K562 (cell line): ENCODE data around the gene MT1A. TPM values are rescaled to one million over a fixed set of nuclear protein-coding genes. Genes with fewer than 3 reads are reported as not detected.

Source experiments
- BDP1 ChIP-seq: IDR thresholded peaks from 3 replicates; pipeline ENCODE4 v1.6.1; 2011; ENCODE audit not compliant: insufficient read length, insufficient read depth
- CTCFL ChIP-seq: IDR thresholded peaks from 2 replicates; pipeline ENCODE4 v1.6.1; 2011; ENCODE audit warnings: borderline replicate concordance, low read depth, mild to moderate bottlenecking, moderate library complexity, low read length; ENCODE audit not compliant: insufficient read depth, poor library complexity, severe bottlenecking
- CXXC5 ChIP-seq: fragments of 250-450 bp; sonication (Bioruptor Pico); IDR thresholded peaks from 2 replicates; pipeline ENCODE4 v1.8.0; 2022; ENCODE audit warnings: inconsistent platforms, mild to moderate bottlenecking, moderate library complexity
- ESRRB ChIP-seq: fragments of 250-450 bp; sonication (Bioruptor Pico); IDR thresholded peaks from 2 replicates; pipeline ENCODE4 v1.5.0; 2020; ENCODE audit warnings: mild to moderate bottlenecking, moderate library complexity, borderline replicate concordance
- GATA2 ChIP-seq: sonication (generic); formaldehyde crosslinking; IDR thresholded peaks from 2 replicates; pipeline ENCODE4 v1.4.0; 2020; ENCODE audit warnings: mild to moderate bottlenecking, missing genetic modification reagents
- HMBOX1 ChIP-seq: sonication (generic); IDR thresholded peaks from 2 replicates; pipeline ENCODE4 v1.6.1; 2016
- LARP7 ChIP-seq: fragments of 450-650 bp; IDR thresholded peaks from 2 replicates; pipeline ENCODE4 v1.6.1; 2016
- REST ChIP-seq, 2 experiments: fragments of 450-650 bp; formaldehyde crosslinking in 1 of 2; IDR thresholded peaks; 2 replicates each; pipeline versions ENCODE4 v1.4.0 to v1.6.1; 2014 to 2020; ENCODE audit warnings: mild to moderate bottlenecking in 2 of 2, borderline replicate concordance in 1 of 2, low read depth in 1 of 2
- ZNF830 ChIP-seq: fragments of 250-450 bp; sonication (Bioruptor Pico); IDR thresholded peaks from 2 replicates; pipeline ENCODE4 v1.5.0; 2021; ENCODE audit warnings: mild to moderate bottlenecking
- polyA plus RNA-seq, 8 experiments: library from polyadenylated mRNA; depleted of rRNA in 4 of 8; stranded (reverse) in 5 of 8; unstranded in 3 of 8; fragments of >200 nt; fragmentation: Nextera tagmentation in 2 of 8; fragmentation: Illumina TruSeq in 1 of 8; extraction: Ambion mirVana in 2 of 8; extraction: Trizol in 1 of 8; gene quantifications; 2 replicates each; pipeline versions ENCODE4 v1.2.1 to v1.2.3, GENCODE V29; 2011 to 2014; ENCODE audit warnings: inconsistent platforms in 1 of 8, missing spikeins in 1 of 8
- total RNA-seq, 7 experiments: library from RNA; depleted of rRNA in 6 of 7; stranded (reverse); fragments of >200 nt in 6 of 7; fragmentation: Illumina TruSeq in 2 of 7; extraction: Trizol in 2 of 7; gene quantifications; 2 replicates each; pipeline versions ENCODE4 v1.2.1 to v1.2.3, GENCODE V29; 2011 to 2021; ENCODE audit warnings: low replicate concordance in 1 of 7
- TF ChIP-seq, protein P1 (sequence below), 2 experiments: IDR thresholded peaks; 2 replicates each; pipeline ENCODE4 v1.6.1; 2012; ENCODE audit warnings: improper control_type of control experiment in 2 of 2, low read depth in 2 of 2, low read length in 2 of 2, borderline replicate concordance in 1 of 2

MT1A gene
- total and polyA plus RNA-seq, 9 of the 15 experiments (the other 6 are each of a cell fraction or from before 2014, with no cell fraction given): 0.23 TPM; not detected in 8

- TF ChIP-seq ZNF830 (no peak), HMBOX1 (no peak), CXXC5 (0 out of 2 replicates have a peak, but pooled peaks have one; percentile 15), CTCFL (peak; percentile 52), GATA2 (CRISPR knock-in tag) (no peak), REST (IDR thresholded peaks at IDR 0.05; ENCODE audit: borderline replicate concordance) (peak; percentile 63; the same call in 1 of the 2 replicates), REST (CRISPR knock-in tag; IDR thresholded peaks at IDR 0.05; ENCODE audit: low read depth) (no peak), LARP7 (no peak), ESRRB (no peak), BDP1 (no peak)
- TF ChIP-seq, protein P1, sequence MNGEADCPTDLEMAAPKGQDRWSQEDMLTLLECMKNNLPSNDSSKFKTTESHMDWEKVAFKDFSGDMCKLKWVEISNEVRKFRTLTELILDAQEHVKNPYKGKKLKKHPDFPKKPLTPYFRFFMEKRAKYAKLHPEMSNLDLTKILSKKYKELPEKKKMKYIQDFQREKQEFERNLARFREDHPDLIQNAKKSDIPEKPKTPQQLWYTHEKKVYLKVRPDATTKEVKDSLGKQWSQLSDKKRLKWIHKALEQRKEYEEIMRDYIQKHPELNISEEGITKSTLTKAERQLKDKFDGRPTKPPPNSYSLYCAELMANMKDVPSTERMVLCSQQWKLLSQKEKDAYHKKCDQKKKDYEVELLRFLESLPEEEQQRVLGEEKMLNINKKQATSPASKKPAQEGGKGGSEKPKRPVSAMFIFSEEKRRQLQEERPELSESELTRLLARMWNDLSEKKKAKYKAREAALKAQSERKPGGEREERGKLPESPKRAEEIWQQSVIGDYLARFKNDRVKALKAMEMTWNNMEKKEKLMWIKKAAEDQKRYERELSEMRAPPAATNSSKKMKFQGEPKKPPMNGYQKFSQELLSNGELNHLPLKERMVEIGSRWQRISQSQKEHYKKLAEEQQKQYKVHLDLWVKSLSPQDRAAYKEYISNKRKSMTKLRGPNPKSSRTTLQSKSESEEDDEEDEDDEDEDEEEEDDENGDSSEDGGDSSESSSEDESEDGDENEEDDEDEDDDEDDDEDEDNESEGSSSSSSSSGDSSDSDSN (IDR thresholded peaks at IDR 0.05; ENCODE audit: borderline replicate concordance in 1 of 2, low read depth in 2 of 2, low read length in 2 of 2): no peak
These were observed 35.5 kb downstream of the MT1A start (continued) for GRCh38 chr16:56673921-56674320.
